GM21576 (cell line): ENCODE measurements around the gene NHERF2.
"Not testable (repeated sequence)": the region's sequence is repeated elsewhere in the genome, so short reads cannot be mapped to it uniquely, and the experiment has no call there.

Source experiments
- ATAC-seq: cut with Tn5 transposase; IDR thresholded peaks from one replicate; pipeline ENCODE4 v1.9.1; 2021; ENCODE audit warnings: mild to moderate bottlenecking, moderate library complexity; ENCODE audit not compliant: unreplicated experiment

Gene NHERF2

DNA sequence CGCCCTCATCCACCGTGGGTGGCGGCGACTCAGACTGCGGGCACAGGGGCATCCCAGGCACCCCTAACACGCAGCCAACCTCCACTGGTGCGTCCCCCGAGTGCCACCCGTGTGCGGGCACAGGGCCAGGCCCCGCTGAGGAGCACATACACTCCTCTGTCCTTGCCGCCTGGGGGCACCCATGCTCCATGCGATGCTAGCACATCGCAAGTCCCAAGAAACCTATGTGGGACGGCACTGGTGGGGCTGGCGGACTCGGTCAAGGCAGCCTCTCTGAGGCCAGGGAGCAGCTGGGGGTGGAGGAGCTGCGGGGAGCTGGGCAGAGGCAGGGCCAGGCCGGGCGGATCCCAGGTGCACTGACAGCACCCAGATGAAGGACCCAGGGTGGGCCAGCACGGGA, 21.1 kb upstream of the NHERF2 start:
- ATAC-seq = no peak

DNA sequence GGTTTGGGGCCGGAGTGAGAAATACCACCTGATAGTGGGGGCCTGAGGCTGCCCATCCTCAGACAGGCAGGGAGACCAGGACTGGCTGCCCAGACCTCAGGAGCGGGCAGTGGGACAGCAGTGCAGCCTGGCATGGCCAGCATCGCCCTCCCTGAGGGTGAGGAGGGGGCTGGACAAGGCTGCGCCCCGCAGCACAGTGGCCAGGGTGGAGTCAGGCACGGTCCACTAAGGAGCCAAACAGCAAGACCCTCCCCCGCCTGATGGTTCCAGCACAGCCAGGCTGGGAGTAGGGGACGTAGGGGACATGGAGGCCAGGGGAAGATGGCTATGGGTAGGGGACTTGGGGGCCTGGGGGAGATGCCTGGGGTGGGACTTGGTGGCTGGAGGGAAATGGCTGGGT, 20.4 kb upstream of the NHERF2 start:
- ATAC-seq = no peak

GRCh38 chr16:2007081-2007836, 19.4 kb upstream of the NHERF2 start:
- ATAC-seq = no peak

DNA sequence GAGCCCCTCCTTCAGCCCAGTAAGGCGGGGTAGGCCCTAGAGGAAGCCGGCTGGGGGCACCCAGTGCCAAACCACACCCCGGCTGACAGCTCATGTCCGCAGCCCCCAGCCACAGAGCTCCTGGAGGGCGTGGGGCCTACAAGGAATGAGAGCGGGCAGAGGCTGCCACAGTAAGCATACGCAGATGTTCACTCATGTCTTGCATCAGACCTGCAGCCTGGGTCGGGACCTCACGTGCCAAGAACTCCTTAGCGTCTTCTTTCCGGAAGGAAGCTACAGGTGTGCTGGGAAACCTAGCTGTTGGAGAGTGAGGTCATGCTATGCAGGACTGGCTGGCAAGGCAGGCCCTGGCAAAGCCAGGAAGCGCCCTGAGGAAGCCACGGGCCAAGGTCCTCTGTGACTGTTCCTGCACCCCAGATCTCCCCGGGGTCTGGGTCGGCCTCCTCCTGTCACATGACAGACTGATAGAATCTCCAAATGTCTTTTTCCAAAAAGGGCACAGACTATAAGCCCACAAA, 18.6 kb upstream of the NHERF2 start:
- no peak for ATAC-seq

DNA sequence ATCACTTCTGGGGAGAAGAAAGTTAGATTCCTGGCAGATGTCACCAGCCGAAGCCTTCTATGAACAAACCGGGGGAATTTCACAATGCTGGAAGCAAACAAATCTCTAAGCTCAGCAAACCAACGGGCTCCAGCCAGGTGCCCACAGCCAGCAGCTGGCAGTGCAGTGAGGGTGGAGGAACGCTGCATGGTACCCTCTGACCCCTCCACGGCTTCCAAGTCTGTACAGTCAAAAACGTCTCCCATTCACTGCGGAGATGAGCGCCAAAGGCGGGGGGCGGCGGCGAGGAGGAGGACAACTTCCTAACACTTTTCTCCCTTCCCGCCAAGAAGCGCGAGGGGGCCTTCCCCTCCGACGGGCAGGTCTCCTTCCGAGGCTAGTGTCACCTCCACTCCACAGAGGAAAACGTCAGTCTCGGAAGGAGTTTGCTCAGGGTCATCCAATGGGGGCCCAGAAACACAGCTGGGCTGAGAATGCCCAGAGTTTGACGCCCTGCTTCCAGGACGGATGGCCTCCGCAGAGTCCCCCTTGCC, 18.0 kb upstream of the NHERF2 start:
- ATAC-seq = no peak

GRCh38 chr16:2009164-2009711, 17.5 kb upstream of the NHERF2 start:
- peak; percentile 27 for ATAC-seq

DNA sequence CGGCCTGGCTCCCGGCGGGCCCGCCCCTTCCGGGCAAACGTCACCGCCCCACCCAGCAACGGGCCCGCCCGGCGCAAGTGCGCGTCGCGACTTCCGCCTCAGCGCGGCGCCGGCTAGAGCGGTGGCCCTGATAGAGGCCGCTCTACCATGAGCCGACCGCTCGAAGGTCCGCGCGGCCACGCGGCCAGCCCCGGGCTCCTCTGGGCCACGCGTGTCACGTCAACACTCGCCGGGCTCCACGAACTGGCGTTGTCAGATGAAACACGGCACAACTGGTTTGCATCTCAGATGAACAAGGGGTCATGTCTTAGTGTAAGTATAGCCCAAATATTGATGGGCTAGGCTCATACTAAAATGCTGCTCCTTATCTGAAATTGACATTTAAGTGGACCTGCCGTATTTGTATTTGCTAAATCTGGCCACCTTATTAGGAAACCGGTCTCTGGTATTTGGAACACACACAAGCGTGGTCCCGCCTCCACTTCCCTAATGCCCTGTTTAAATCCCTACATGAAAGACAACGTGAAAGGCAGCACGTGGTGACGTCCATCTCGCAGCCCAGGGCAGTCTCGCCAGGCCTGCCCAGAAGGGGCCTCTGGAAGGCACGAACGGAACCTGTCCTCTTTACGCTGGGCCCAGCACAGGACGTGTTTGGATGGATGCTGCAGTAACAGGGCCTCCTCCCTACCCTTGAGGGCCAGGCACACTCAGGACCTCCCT, 16.8 kb upstream of the NHERF2 start, which contains the start of gene ZNF598:
ZNF598 (minus strand) TSS at position 31 of the 720 bp plus-strand sequence.
- peak; percentile 73 for ATAC-seq

- ATAC-seq = not testable (repeated sequence)
Measured at GRCh38 chr16:2011726-2012125, 15.0 kb upstream of the NHERF2 start.

DNA sequence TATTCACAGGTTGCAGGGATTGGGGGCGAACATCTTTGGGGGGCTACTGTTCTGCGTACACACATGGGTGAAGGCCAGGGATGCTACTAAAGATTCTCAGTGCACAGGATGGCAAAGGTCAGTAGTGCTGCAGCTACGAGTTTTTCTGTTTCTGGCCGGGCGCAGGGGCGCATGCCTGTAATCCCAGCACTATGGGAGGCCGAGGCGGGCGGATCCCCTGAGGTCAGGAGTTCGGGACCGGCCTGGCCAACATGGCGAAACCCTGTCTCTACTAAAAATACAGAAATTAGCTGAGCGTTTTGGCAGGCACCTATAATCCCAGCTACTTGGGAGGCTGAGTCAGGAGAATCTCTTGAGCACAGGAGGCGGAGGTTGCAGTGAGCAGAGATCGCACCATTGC, 13.2 kb upstream of the NHERF2 start:
- no peak for ATAC-seq

- ATAC-seq = no peak
Measured at GRCh38 chr16:2015117-2015946, 11.4 kb upstream of the NHERF2 start.

- ATAC-seq = no peak
Measured at GRCh38 chr16:2015947-2016208, 10.8 kb upstream of the NHERF2 start.

- ATAC-seq = no peak
Measured at GRCh38 chr16:2016407-2016922, 10.2 kb upstream of the NHERF2 start.

GRCh38 chr16:2019518-2019920, 7.2 kb upstream of the NHERF2 start, which contains the start of gene NPW:
Gene NPW (plus strand): TSS chr16:2019785.
- no peak for ATAC-seq

- no peak for ATAC-seq
Measured at GRCh38 chr16:2019921-2020831, 6.5 kb upstream of the NHERF2 start.

DNA sequence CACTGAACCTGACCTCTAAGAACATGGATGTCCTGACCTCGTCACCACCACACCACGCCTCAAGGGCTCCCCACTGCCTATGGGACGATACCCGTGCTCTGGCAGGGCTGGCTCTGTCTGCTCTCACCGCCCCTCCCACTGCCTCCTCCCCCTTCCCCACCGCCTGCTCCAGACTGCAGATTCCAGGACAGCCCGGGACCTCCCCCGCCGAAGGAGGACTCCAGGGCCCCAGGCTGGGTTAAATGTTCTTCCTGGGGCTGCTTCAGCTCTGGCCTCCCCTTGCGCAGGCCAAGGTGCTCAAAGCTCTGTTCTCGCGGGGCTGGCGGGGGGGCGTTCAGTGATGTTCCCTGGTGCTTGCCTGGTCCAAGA, 4.0 kb upstream of the NHERF2 start:
- no peak for ATAC-seq

GRCh38 chr16:2023092-2024031, 3.3 kb upstream of the NHERF2 start:
- peak; percentile 68 for ATAC-seq

GRCh38 chr16:2024032-2024420, 2.7 kb upstream of the NHERF2 start:
- no peak for ATAC-seq

GRCh38 chr16:2025251-2025650, 1.5 kb upstream of the NHERF2 start:
- no peak for ATAC-seq
